Right atrium auricular region (tissue), 2 donors: ENCODE results near the gene ZNF536. TPM values are rescaled to one million over a fixed set of nuclear protein-coding genes. Genes with fewer than 3 reads are reported as not detected.
"Not testable (repeated sequence)": the region's sequence is repeated elsewhere in the genome, so short reads cannot be mapped to it uniquely, and the experiment has no call there.

ENCODE experiments used
- DNase-seq: peaks from one replicate; pipeline ENCODE4 v3.0.0-alpha.2; 2019; ENCODE audit warnings: low spot score
- H3K27ac ChIP-seq, 2 donors: fragments of 200-600 bp; sonication (generic); 1 replicate in 1 of 2; 2 replicates in 1 of 2; pipeline ENCODE4 v1.5.1; 2016 to 2019
- H3K27me3 ChIP-seq, 2 donors: fragments of 200-600 bp; sonication (generic); one replicate each; pipeline versions ENCODE4 v1.5.1 to v1.6.0; 2017 to 2019
- H3K36me3 ChIP-seq: fragments of 200-600 bp; sonication (generic); one replicate; pipeline ENCODE4 v1.5.1; 2016
- H3K4me1 ChIP-seq, 2 donors: fragments of 200-600 bp; sonication (generic); one replicate each; pipeline versions ENCODE4 v1.5.1 to v1.6.0; 2017 to 2019
- H3K4me3 ChIP-seq, 2 donors: fragments of 200-600 bp; sonication (generic); 1 replicate in 1 of 2; 2 replicates in 1 of 2; pipeline ENCODE4 v1.5.1; 2017 to 2019; ENCODE audit warnings: mild to moderate bottlenecking in 1 of 2, moderate library complexity in 1 of 2
- H3K9me3 ChIP-seq, 2 donors: fragments of 200-600 bp; sonication (generic); one replicate each; pipeline ENCODE4 v1.5.1; 2019
- total RNA-seq, 2 donors: library from RNA; depleted of rRNA; stranded (reverse); fragments of >200 nt; gene quantifications; one replicate each; pipeline ENCODE4 v1.1.0, GENCODE V29; 2016
- TF ChIP-seq, protein P1 (sequence below), 2 donors: fragments of 200-600 bp; sonication (generic); IDR thresholded peaks; one replicate each; pipeline ENCODE4 v1.5.1; 2019; ENCODE audit warnings: antibody characterized with exemption in 2 of 2

The ZNF536 gene
- total RNA-seq, 2 donors from 2014 or later, result 1.9 to 2.7 TPM

DNA sequence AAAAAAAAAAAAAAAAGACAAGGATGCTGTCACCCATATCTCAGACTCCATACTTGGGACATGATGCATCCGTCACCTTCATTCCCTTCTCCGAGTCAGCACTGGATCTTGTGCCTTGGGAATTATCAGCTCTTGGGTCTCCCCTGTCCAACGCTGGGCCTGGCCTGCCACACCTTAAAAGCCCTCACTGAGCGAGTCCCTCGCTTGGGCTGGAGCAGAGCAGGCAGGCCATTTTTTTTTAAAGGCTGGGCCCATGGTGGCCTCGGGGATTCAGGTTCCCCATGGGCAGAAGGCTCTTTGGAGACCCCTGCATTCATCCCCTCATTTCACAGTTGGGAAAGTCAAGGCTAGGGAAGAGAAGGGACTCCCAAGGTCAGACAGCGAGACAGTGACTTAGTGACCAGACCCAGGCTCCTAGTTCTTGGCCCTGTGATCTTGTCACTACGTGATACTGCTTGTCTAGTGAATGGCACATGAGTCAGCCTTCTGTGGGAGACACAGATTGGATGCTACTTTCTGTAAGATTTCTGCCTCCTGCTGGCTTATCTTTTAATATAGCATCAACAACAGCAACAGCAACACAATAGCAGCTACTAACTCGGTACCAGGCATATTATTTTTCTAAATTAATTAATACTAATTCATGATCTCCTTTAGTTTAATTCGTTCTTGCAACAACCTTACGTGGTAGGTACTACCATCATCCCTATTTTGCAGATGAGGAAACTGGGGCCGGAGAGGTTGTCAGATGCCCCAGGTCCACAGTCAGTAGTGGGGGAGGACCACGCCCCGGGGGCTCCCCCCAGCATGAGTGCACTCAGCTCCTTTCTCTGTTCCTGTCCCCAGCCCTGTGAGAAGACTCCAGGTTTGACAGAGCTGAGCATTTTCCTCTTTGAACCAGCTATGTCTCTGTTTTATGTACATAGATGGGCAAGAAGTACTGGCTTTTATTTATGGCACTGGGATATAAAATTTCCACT is 27.4 kb upstream of the ZNF536 start:
- H3K36me3 ChIP-seq, result no peaks in the 10 kb centered on the region
- H3K4me1 ChIP-seq, result no peaks in the 10 kb centered on the region
- no peaks in the 10 kb centered on the region for H3K9me3 ChIP-seq
- H3K27ac ChIP-seq, result no peak overlapping the region
- no peaks in the 10 kb centered on the region for H3K27me3 ChIP-seq
- TF ChIP-seq, protein P1, sequence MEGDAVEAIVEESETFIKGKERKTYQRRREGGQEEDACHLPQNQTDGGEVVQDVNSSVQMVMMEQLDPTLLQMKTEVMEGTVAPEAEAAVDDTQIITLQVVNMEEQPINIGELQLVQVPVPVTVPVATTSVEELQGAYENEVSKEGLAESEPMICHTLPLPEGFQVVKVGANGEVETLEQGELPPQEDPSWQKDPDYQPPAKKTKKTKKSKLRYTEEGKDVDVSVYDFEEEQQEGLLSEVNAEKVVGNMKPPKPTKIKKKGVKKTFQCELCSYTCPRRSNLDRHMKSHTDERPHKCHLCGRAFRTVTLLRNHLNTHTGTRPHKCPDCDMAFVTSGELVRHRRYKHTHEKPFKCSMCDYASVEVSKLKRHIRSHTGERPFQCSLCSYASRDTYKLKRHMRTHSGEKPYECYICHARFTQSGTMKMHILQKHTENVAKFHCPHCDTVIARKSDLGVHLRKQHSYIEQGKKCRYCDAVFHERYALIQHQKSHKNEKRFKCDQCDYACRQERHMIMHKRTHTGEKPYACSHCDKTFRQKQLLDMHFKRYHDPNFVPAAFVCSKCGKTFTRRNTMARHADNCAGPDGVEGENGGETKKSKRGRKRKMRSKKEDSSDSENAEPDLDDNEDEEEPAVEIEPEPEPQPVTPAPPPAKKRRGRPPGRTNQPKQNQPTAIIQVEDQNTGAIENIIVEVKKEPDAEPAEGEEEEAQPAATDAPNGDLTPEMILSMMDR (IDR thresholded peaks at IDR 0.05), result no peak
- DNase-seq, result no peak
- no peak overlapping the region for H3K4me3 ChIP-seq

DNA sequence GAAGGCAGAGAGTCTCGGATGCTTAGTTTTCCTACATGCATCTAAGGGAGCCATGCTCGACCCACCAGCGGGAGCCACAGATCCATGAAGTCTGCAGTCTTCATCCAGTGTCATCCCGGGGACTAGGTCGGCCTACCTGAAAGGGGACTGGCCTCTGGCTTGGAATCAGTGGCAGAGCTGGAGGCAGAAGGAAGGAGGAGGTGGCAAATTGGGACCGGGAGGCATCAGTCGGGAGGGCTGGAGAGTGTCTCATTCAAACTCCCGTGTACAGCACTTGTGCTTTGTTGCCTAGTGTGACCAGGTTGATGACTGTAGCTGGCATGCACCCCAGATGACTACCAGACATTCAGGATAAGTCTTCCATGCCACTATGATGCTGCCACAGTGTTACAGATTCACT is 26.5 kb upstream of the ZNF536 start:
- TF ChIP-seq, protein P1 (IDR thresholded peaks at IDR 0.05), result no peak
- no peaks in the 10 kb centered on the region for H3K9me3 ChIP-seq
- H3K4me3 ChIP-seq, result no peak overlapping the region
- H3K36me3 ChIP-seq, result no peaks in the 10 kb centered on the region
- H3K4me1 ChIP-seq, result no peaks in the 10 kb centered on the region
- no peak for DNase-seq
- H3K27ac ChIP-seq, result no peak overlapping the region
- no peaks in the 10 kb centered on the region for H3K27me3 ChIP-seq

DNA sequence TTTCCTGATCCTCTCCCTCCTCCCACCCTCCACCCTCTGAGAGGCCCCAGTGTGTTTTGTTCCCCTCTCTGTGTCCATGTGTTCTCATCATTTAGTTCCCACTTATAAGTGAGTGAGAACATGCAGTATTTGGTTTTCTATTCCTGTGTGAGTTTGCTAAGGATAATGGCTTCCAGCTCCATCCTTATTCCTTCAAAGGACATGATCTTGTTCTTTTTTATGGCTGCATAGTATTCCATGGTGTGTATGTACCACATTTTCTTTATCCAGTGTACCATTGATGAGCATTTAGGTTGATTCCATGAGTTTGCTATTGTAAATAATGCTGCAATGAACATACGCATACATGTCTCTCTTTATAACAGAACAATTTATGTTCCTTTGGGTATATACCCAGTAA is 25.7 kb upstream of the ZNF536 start:
- H3K4me3 ChIP-seq, H3K27me3 ChIP-seq, H3K4me1 ChIP-seq, H3K27ac ChIP-seq, H3K36me3 ChIP-seq, DNase-seq, H3K9me3 ChIP-seq: not testable (repeated sequence)

DNA sequence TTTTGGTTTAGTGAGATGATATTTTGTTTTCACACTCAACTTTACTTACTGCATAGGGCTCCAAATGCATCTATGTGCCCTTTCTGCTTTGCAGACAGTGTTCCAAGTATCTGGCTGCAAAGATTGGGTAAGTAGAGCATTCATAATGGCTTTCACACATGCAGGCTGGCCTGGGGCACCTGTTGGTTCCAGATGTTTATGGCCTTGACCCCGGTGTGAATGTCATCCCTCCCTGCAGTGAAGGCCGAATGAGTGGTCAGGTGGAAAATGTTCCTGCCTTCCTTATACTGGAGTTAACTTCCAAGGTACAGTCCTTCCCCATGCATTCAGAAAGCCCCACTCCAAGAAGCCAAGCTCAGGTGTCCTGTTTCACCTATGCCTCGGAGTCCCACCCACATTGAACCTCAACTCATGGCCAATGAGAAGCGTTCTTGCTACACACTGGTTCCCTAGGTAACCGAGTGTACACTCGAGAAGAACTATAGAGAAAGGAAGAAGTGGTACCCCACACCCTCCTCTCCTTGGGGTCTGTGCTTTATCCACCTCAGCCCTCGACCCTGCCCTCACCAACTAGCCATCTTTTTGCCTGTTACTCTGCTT is 23.0 kb upstream of the ZNF536 start:
- Histone ChIP-seq H3K4me1 (no peaks in the 10 kb centered on the region), H3K27ac (no peak overlapping the region), H3K4me3 (no peak overlapping the region), H3K36me3 (no peaks in the 10 kb centered on the region), H3K27me3 (no peaks in the 10 kb centered on the region), H3K9me3 (no peaks in the 10 kb centered on the region)
- TF ChIP-seq, protein P1 (IDR thresholded peaks at IDR 0.05), result no peak
- no peak for DNase-seq

DNA sequence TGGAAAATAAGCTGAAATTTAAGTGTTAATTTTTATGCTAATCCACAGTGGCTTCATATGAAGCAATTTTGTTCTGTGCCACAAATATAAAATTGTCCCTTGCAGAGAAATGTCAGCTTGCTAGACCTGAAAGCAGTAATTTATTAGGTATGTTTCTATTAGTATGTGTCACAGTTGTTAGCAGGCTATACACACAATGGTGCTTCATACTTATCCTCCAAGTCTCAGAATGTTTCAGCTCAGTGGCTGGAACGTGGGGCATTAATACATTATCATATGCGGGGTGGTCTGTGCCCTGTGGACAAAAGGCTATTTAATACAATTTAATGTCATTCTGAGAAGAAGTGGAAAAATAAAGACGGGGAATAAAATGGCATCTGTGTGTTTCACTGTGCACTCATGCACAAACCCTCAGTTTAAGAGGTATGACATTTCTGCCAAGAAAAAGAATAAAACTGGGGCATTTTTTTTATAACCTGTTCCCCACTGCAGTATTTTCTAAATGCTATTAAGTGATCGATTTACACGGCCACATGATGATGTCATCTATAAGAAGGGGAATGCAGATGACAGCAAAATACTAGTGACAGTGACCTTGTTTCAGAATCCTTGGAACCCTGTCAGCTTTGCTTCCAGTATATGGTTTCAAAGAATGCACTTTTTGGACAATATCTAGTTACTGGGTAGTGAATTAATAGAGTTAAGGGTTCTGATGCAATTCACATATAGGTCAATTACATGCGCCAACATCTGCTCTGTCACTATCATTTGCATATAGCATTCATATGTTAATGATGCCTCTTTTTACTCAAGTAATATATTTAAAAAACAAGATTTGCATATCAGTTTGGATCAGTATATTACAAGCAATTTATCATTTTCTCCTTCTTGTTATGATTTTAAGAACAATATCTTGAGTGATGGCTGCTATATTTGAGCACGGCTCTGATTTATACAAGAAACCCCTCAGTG is 21.2 kb upstream of the ZNF536 start:
- Histone ChIP-seq H3K4me1 (no peaks in the 10 kb centered on the region), H3K4me3 (no peak overlapping the region), H3K27me3 (no peaks in the 10 kb centered on the region), H3K9me3 (no peaks in the 10 kb centered on the region), H3K36me3 (no peaks in the 10 kb centered on the region), H3K27ac (no peak overlapping the region)
- TF ChIP-seq, protein P1 (IDR thresholded peaks at IDR 0.05), result no peak
- DNase-seq, result no peak
